Kidney epithelial cell (primary cell): ENCODE measurements around the gene SLC41A3. TPM values are rescaled to one million over a fixed set of nuclear protein-coding genes. Genes with fewer than 3 reads are reported as not detected.
"Not testable (repeated sequence)": the region's sequence is repeated elsewhere in the genome, so short reads cannot be mapped to it uniquely, and the experiment has no call there.

Experiments
- DNase-seq: peaks from one replicate; pipeline ENCODE4 v3.0.0-alpha.2; 2010; ENCODE audit warnings: low read depth
- H3K27me3 ChIP-seq: 2 replicates; pipeline ENCODE4 v1.6.0; 2011; ENCODE audit warnings: low read length; ENCODE audit not compliant: control insufficient read depth, insufficient read depth
- H3K36me3 ChIP-seq: 2 replicates; pipeline ENCODE4 v1.5.1; 2011; ENCODE audit warnings: low read length; ENCODE audit not compliant: control insufficient read depth, insufficient read depth
- H3K4me3 ChIP-seq: 2 replicates; pipeline ENCODE4 v1.5.1; 2011; ENCODE audit warnings: low read depth, mild to moderate bottlenecking, control low read depth, low read length
- total RNA-seq: library from RNA; depleted of rRNA; stranded (reverse); fragments of >200 nt; gene quantifications from 2 replicates; pipeline ENCODE4 v1.2.3, GENCODE V29; 2015
- TF ChIP-seq, protein P1 (sequence below): IDR thresholded peaks from 2 replicates; pipeline ENCODE4 v1.5.1; 2011; ENCODE audit warnings: mild to moderate bottlenecking, moderate library complexity, low read length, control low read depth, inconsistent platforms; ENCODE audit not compliant: insufficient read depth, poor library complexity, severe bottlenecking

SLC41A3 gene
- total RNA-seq, 1 donor from 2014 or later: 74.9 TPM

DNA sequence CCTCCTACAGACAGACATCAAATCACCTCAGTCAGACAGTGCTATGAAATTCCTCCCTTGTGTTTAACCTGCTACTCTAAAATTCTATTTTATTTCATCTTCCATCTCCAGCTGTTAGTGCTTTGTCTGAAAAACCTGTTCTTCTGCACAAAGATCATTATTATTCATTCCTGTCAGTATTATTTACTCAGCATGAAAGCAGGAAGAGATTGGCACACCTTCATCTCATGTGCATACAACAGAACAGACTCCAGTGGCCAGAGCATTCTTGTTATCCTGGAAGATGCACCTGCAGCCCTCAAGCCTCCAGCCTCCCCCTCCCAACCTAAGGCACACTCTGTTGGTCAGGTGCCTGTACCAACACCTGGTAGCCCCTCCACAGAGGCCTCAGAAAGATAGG is 116.8 kb downstream of the SLC41A3 start:
- peaks cover 14% of the 10 kb centered on the region for H3K27me3 ChIP-seq

DNA sequence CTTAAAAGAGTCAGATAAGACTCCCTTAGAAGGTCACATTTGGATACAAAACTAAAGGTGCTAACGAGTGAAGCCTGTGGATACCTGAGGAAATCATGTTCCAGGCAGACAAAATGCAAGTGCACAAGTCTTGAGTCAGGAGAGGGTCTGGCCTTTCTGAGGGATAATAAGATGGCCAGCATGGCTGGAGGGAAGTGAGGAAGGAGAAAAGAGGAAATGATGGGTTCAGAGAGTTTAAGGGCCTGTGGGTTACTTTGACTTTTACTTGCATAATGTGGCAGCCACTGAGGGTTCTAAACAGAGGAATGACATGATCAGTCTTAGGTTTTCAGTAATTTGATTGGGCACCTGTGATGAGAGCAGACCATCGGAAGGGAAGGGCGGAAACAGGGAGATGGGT is 118.4 kb downstream of the SLC41A3 start:
- Histone ChIP-seq H3K36me3 (no peaks in the 10 kb centered on the region), H3K27me3 (peaks cover 6% of the 10 kb centered on the region), H3K4me3 (no peak overlapping the region)
- TF ChIP-seq, protein P1, sequence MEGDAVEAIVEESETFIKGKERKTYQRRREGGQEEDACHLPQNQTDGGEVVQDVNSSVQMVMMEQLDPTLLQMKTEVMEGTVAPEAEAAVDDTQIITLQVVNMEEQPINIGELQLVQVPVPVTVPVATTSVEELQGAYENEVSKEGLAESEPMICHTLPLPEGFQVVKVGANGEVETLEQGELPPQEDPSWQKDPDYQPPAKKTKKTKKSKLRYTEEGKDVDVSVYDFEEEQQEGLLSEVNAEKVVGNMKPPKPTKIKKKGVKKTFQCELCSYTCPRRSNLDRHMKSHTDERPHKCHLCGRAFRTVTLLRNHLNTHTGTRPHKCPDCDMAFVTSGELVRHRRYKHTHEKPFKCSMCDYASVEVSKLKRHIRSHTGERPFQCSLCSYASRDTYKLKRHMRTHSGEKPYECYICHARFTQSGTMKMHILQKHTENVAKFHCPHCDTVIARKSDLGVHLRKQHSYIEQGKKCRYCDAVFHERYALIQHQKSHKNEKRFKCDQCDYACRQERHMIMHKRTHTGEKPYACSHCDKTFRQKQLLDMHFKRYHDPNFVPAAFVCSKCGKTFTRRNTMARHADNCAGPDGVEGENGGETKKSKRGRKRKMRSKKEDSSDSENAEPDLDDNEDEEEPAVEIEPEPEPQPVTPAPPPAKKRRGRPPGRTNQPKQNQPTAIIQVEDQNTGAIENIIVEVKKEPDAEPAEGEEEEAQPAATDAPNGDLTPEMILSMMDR: no peak
- DNase-seq: no peak

More for the DNA sequence above, 116.8 kb downstream of the SLC41A3 start:
- TF ChIP-seq, protein P1: no peak
- no peak for DNase-seq
- no peak overlapping the region for H3K4me3 ChIP-seq
- no peaks in the 10 kb centered on the region for H3K36me3 ChIP-seq

DNA sequence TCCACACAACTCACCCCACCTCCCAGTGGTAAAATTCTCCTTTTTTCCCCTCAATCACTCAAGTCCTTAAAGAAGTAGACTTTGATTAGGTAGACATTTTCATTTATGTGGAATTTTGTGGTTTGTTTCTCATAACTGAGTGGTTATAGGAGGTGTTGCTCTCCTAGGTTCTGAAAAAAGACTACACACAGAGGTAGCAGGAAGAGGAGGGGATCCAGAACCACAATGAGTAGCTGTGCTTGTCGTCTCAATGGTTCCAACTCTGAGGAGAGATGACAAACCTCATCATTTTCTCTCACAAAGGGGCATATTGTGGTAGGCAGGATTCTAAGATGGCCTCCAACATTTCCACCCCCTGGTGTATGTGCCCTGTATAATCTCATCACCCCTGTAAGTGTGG is 120.1 kb downstream of the SLC41A3 start:
- H3K36me3 ChIP-seq, DNase-seq: not testable (repeated sequence)

DNA sequence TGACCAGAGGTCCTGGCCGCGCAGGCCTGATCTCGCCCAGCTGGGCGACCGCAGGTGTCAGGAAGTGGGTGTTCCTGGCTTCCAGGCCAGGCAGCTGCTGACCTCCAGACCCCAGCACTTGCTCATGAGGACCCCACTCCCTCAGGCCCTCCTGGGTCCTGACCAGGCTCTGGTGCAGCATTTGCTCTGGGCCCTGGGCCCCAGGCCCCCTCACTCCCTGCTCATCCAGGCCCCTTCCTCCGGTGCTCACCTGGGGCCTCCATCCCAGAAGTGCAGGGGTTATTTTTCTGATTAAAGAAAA is 122.7 kb downstream of the SLC41A3 start:
- Histone ChIP-seq H3K27me3 (peaks cover 5% of the 10 kb centered on the region), H3K36me3 (no peaks in the 10 kb centered on the region), H3K4me3 (no peak overlapping the region)
- DNase-seq: no peak
- TF ChIP-seq, protein P1: no peak

More for the DNA sequence above, 120.1 kb downstream of the SLC41A3 start:
- not testable (repeated sequence) for H3K4me3 ChIP-seq, H3K27me3 ChIP-seq

DNA sequence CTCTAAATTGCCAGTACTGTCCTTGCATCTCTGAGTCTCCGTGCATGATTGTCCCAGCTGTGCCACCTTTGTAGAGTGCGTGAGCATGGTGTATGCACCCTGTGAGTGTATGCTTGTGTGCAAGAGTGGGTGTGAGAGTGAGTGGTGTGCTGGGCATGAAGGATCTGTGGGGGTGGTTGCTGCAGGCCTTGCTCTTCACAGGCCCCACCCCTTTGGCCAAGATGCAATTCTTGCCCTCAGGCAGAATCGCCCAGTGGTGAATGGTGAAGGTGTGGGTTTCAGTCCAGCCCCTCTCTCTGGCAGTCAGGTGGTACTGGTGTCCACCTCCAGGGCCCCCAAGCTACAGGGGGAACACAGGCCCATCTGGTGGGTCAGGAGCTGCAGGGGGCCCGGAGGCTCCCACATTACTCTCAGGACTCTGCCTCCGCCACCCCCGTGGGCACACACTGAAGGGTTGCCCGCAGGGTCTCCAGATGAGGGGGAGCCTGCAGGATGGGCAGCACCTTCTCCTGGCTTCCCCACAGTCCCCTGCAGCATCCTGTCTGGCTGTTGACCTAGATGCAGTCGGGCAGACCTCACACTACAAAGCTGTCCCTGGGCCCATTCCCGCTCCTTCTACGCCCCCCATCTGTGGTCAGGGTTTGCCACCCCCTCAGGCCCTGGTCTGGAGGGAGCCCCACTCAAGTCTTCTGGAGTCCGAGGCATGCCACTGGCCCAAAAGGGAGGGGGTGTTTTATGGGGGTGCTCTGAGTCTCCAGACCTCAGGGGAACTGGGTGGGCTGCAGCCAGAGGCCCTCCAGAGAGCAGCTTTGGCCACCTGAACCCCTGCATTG is 123.3 kb downstream of the SLC41A3 start:
- DNase-seq: no peak
- H3K36me3 ChIP-seq: no peaks in the 10 kb centered on the region
- no peak overlapping the region for H3K4me3 ChIP-seq
- TF ChIP-seq, protein P1: no peak
- peaks cover 5% of the 10 kb centered on the region for H3K27me3 ChIP-seq

GRCh38 chr3:125960066-125960424 is 123.9 kb downstream of the SLC41A3 start:
- TF ChIP-seq, protein P1: no peak
- DNase-seq: no peak
- Histone ChIP-seq H3K36me3 (no peaks in the 10 kb centered on the region), H3K27me3 (peaks cover 5% of the 10 kb centered on the region), H3K4me3 (no peak overlapping the region)
